GM12865 (cell line): ENCODE data around the gene YTHDF1.

Experiments used
- DNase-seq: peaks from one replicate; pipeline ENCODE4 v3.0.0; 2010; ENCODE audit warnings: low read depth
- H3K4me3 ChIP-seq: 2 replicates; pipeline ENCODE4 v1.5.1; 2011; ENCODE audit warnings: mild to moderate bottlenecking, low read depth, low read length, control low read depth
- CTCF ChIP-seq: IDR thresholded peaks from 2 replicates; pipeline ENCODE4 v1.5.1; 2011; ENCODE audit warnings: low read length, control low read depth, low read depth, inconsistent platforms; ENCODE audit not compliant: insufficient read depth; ENCODE audit errors: missing control alignments

The YTHDF1 gene

GRCh38 chr20:63242736-63243135 is 26.8 kb upstream of the YTHDF1 start:
- TF ChIP-seq CTCF, result no peak
- no peak overlapping the region for H3K4me3 ChIP-seq
- no peak for DNase-seq

GRCh38 chr20:63241272-63241671 is 25.3 kb upstream of the YTHDF1 start:
- TF ChIP-seq CTCF, result no peak
- DNase-seq, result no peak
- no peak overlapping the region for H3K4me3 ChIP-seq

GRCh38 chr20:63240004-63240403 is 24.1 kb upstream of the YTHDF1 start:
- no peak overlapping the region for H3K4me3 ChIP-seq
- no peak for DNase-seq
- TF ChIP-seq CTCF, result no peak

DNA sequence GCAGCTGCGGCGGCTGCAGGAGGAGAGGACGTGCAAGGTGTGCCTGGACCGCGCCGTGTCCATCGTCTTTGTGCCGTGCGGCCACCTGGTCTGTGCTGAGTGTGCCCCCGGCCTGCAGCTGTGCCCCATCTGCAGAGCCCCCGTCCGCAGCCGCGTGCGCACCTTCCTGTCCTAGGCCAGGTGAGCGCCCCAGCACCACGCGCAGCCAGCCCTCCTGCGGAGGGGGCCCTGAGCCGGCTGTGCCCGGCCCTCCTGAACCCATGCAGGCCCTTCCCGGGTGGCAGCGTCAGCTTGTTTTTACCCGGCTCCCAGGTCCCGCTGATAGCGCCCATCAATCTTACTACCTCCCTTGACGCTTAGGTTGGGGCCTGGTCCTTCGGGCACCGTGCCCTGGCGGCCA is 23.5 kb upstream of the YTHDF1 start:
- no peak overlapping the region for H3K4me3 ChIP-seq
- DNase-seq, result no peak
- TF ChIP-seq CTCF, result no peak

GRCh38 chr20:63238514-63239125 is 22.7 kb upstream of the YTHDF1 start:
- no peak for DNase-seq
- no peak overlapping the region for H3K4me3 ChIP-seq
- TF ChIP-seq CTCF, result no peak

DNA sequence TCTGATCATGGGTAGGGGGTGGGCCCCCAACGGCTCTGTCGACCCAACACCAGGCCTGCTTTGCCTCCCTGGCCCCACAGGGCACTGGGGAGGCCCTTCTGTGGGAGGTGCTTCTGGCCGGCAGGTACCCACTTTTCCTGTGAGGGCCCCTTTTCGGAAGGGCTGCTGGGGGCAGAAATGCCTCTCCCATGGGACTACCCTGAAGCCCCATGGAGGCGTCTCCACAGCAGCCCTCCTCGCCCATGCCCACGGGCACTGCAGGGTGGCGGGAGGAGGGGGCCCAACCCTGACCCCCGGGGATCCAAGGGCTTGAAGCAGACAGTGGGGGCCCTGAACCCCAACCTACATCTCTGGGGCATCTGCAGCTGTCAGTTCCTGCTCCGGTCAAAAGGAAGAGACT is 22.1 kb upstream of the YTHDF1 start:
- DNase-seq, result no peak
- H3K4me3 ChIP-seq, result no peak overlapping the region
- TF ChIP-seq CTCF, result no peak
